HG02970 (cell line): ENCODE results near the gene CDK12.

Source experiments
- ATAC-seq: cut with Tn5 transposase; IDR thresholded peaks from one replicate; pipeline ENCODE4 v1.9.1; 2021; ENCODE audit warnings: mild to moderate bottlenecking, moderate library complexity, moderate number of reproducible peaks; ENCODE audit not compliant: unreplicated experiment, low FRiP score

Gene CDK12

DNA sequence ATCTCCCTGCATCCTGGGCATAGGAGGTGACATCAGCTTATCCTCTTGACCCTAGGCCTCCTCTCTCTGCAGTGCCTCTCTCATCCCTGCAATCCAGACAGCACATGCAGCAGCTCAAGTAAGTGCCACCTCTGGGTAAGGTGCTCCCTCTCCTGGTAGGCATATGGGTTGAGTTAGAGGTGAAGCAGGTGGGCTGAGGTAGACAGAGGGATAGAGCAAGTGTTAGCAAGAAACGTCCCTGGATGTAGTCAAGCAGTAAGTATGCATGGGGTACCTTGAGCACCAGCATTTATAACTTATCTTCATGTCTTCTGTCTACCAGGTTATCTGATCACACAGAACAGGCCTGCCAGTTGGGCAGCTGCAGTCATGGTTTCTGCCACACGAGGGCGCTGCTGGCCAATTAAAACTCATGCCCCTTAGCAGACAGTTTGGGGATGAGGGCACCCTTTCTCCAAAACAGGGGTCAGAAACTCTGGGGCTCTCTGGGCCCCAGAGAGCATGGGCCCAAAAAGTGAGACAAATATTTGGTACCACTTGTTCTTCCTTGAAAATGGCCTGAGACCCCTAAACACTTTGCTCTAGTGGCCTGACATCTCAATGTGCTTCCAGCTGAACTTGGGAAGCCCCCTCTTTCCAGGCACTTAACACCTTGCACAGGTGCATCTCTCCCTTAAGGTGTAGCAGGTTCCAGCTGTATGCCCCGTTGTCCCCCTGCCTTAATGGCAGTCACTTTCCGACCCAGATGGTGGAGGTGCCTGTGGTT is 86.6 kb downstream of the CDK12 start:
- ATAC-seq, result no peak

- no peak for ATAC-seq
Measured at GRCh38 chr17:39548494-39549225, 87.4 kb downstream of the CDK12 start.

DNA sequence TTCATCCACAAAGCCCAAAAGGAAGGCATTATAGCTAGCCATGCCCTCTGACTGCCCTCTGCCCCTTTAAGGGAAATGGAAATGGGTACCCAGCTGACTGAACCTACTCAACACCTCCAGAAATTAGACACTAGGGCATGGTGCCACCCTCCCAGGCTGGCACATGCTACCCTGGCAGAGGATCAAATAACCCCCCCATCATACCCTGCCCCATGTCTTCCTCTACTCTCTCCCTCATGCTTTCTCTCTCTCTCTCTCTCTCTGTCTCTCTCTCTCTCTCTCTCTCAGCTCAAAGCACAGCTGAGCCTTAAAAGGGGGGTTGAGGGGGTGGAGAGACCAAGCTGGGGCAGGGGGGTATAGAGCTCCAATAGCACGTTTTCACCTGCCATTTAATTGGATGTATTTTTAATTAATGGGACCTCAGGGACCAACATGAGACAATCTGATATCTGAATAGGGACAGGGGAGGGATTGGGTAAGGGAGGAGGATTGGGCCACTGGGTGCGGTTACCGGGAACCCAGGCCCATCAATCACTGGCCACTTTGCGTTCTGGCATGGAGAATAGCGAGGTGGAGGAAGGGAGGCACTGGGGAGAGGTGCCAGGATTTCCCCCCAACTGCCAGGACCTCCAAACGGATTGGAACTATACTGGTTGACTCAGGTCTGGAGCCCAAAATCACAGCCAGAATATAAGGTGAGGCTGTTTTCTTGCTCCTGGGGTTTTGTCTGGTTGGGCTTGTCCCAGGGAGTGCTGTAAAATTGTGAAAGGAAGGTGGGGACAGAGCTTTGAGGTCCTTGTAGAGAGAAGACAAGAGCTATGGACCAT is 88.7 kb downstream of the CDK12 start:
- no peak for ATAC-seq

DNA sequence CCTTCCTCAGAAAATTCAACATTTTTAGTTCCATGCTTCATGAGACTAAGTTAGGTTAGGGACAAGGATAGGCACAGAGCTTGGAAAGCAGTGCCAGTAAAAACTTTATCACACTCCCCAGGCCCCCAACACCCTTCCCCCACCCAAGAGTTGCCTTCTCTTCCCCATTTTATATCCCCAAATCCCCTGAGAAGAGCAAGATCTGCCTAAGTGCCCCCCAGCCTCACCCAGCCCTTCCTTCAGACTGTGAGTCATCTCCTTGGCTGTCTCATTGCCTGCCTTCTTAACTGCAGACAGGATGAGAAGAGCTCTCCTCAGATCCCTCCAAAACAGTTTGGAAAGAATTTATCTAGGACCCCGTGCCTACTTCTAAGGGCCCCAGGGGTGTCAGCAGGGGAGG is 90.6 kb downstream of the CDK12 start:
- ATAC-seq, result no peak

DNA sequence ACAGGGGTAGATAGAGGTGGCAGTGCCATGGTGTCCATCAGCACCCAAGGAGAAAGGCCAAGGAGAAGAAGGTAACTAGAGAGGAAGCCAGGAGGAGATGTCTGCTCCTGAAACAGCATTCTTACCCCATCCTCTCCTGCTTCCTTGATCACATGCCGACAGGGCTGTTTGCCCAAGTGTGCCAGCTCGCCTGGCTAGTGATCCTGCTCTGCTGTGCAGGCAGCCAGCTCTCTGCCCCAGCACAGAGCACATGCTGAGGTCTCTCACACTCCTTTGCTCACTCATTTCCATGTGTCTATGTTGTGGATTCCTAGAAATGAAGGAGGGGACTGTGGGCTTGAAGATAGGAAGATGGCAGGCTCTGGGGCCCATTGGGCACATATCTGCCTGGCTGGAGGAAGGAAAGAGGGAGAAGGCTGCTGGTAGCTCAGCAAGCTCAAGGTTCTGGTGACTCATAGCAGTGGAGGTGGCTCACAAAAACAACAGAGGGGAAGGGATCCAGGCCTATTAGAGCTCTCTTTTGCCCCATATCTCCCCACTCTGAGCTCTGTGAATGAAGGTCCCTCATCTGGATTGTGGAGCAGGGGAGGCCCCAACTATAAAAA is 92.2 kb downstream of the CDK12 start:
- no peak for ATAC-seq

GRCh38 chr17:39555368-39555767 is 94.1 kb downstream of the CDK12 start:
- no peak for ATAC-seq

GRCh38 chr17:39556423-39556822 is 95.1 kb downstream of the CDK12 start:
- no peak for ATAC-seq

- no peak for ATAC-seq
Measured at GRCh38 chr17:39562395-39562794, 101.1 kb downstream of the CDK12 start.

GRCh38 chr17:39562976-39563375 is 101.7 kb downstream of the CDK12 start:
- ATAC-seq, result no peak

GRCh38 chr17:39563476-39563875 is 102.2 kb downstream of the CDK12 start:
- ATAC-seq, result no peak

DNA sequence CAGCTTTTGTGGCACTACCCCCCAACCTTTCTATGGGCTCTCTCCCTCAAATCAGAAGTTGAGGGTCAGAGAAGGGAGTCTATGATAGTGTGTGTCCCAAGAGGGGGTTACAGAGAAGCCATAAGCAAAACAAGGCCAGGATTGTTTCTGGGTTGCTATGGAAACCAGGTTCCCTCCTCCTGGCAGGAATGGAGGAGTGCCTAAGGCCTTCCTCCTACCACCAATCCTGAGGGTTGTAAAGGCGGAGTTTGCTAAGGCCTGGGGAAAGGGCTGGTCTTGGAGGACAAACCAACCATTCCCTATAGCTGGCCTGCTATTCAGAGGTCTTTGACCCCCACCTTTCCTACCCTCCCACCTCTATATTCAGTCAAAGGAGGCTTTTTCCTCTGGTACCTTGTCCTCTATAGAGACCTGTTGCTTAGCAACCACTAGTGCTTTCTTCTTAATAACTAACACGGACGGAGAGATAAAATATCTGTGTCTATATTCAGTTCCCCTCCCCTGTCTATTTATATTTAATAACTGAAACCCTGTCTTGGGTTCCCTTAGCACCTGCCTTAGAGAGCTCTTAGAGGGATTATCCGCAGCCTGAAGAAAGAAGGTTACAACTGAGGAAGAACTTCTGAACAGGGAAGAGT is 103.0 kb downstream of the CDK12 start:
- no peak for ATAC-seq

DNA sequence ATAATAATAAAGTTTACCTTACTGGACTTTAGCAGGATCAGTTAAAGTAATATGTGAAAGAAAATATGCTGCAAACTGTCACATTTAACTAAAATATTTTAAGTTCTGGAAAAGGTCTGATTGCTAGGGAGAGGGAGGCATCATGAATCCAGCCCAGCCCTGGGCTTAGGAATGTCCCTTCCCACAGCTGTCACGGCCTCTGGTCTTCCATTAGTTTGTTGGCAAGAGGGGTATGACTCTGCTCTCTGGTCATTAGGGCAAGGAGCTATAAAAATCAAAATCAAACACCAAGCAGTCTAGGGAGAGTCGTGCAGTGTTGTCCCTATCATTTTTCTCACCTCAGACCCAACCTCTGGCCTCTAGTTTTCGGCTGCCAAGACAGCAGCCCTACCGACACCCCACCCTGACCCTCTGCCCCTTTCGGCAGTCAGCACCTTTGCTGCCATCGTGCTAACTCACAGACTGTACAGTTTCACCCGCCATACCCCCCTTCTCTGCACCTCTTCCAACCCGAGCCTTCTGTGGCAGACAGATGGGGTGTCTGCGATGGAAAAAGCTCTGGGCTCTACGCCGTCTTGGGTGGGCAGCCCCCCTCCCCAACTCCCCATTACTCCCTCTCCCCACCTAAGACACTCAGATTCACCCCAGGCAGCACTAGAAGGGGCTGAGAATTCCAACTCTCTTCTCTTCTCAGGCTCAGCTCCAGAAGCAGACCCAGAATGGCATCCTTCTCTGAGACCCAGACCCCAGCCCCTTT is 105.0 kb downstream of the CDK12 start:
- no peak for ATAC-seq

GRCh38 chr17:39568702-39569101 is 107.4 kb downstream of the CDK12 start:
- ATAC-seq, result no peak

- ATAC-seq, result no peak
Measured at GRCh38 chr17:39569126-39569525, 107.8 kb downstream of the CDK12 start.

DNA sequence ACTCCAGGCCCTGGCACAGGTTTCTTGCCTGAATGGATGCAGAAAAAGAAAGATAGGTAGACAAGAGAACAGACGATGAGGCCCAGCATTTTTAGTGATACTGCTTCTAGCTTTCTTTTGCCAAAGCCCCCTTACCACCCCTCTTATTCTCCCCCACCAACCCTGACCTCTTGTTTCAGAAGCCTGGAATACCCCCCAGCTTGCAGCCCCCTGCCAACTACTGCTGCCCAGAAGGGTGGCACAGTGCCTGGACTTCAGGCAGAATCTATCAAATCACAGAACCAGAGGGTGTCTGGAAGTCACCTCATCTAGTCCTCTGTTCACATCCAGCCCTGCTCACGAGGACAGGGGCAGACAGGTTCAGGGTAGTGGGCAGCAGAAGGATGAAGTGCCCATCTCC is 110.8 kb downstream of the CDK12 start:
- ATAC-seq, result no peak

DNA sequence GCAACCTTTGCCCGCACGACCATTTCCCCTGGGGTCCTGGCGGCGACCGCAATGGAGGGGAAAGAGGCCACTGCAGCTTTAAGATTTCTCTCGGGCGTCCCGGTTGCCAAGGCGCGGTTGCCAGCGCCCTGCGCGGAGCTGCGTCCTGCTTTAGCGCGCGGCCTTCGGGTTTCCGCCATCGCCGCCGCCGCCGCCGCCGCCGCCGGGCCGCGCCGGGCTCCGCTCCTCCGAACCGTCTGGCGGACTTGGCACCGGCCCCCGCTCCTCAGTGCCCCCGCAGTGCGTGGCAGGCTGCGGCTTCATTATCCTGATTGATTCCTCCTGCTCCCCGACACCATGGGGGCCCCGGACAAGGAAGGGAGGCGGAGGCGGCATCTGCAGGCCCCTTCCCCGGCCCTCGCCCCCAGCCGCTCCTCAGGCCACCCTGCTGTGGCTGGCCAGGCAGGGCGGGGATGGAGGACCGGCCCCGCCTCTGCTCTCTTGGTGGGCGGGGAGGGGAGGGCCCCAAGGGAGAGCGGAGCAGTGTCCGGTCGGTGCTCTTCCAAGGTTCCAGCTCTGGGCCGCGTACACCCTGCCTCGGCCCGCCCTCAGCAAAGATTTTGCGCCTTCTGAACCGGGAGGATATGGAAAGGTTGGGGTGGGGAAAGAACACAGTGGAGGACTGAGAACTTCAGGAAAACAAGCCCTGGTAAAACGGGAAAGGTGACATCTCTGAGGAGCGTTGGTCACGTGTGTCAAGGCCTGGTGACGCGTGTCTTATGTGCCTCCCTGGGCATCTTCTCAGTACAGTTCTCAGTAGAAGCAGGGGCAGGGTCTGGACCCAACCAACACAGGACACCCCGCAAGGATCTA is 112.4 kb downstream of the CDK12 start:
- no peak for ATAC-seq

DNA sequence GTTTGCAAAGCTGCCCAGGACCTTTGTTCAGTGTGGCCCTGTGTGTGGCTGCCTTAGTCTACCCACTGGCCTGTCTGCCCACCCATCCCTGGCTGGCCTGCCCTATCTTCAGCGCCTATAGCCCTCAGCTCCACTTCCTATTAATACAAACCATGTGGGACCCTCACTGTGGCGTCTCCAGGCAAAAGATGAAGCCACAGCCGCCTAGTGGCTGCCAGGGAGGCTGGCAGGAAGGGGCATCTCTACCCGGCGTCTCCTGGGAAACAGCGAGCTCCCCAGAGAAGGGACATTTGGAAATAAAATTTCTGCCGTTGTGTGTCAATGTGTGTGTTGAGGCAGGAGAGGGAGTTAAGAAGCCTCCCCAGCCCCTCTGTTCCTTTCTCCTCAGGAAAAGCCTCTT is 114.9 kb downstream of the CDK12 start:
- no peak for ATAC-seq

DNA sequence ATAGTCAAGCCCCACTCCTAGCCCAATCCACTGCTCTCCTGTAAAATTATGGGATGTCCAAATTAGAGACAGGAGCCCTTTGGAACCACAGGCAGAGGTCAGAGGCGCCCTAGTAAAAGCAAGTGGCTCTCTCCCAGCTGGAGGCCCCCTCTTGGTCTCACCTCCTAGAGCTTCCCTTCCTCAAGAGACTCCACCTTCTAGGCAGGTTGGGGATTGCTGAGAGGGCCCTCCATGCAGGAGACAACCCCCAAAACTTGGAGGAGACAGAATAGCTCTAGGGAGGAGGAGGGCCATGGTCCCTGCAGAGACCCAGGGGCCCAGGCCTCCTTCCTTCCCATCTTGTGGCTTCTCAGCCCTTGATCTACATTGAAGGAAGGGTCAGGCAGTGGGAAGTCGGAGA is 117.0 kb downstream of the CDK12 start:
- ATAC-seq, result no peak
